ENCODE data around the gene ANXA2R. TPM values are rescaled to one million over a fixed set of nuclear protein-coding genes. Genes with fewer than 3 reads are reported as not detected.

Gene ANXA2R
- total RNA-seq, 4 donors from 2014 or later, result 3.9 to 18.2 (median 5.8) TPM

GRCh38 chr5:43045236-43045635 lies 5.1 kb upstream of the ANXA2R start:
- no peaks in the 10 kb centered on the region for H3K9me3 ChIP-seq
- no peaks in the 10 kb centered on the region for H3K27me3 ChIP-seq
- H3K36me3 ChIP-seq, result no peaks in the 10 kb centered on the region
- no peak for DNase-seq
- no peak overlapping the region for H3K4me3 ChIP-seq
- no peak overlapping the region for H3K27ac ChIP-seq
- peaks cover 0 to 9% (median 0%) of the 10 kb centered on the region in 4 donors for H3K4me1 ChIP-seq
- TF ChIP-seq, protein P1, sequence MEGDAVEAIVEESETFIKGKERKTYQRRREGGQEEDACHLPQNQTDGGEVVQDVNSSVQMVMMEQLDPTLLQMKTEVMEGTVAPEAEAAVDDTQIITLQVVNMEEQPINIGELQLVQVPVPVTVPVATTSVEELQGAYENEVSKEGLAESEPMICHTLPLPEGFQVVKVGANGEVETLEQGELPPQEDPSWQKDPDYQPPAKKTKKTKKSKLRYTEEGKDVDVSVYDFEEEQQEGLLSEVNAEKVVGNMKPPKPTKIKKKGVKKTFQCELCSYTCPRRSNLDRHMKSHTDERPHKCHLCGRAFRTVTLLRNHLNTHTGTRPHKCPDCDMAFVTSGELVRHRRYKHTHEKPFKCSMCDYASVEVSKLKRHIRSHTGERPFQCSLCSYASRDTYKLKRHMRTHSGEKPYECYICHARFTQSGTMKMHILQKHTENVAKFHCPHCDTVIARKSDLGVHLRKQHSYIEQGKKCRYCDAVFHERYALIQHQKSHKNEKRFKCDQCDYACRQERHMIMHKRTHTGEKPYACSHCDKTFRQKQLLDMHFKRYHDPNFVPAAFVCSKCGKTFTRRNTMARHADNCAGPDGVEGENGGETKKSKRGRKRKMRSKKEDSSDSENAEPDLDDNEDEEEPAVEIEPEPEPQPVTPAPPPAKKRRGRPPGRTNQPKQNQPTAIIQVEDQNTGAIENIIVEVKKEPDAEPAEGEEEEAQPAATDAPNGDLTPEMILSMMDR (IDR thresholded peaks at IDR 0.05), result no peak
- TF ChIP-seq POLR2A (IDR thresholded peaks at IDR 0.05), result no peak

- H3K27me3 ChIP-seq, result no peaks in the 10 kb centered on the region
- no peaks in the 10 kb centered on the region for H3K9me3 ChIP-seq
- H3K4me1 ChIP-seq, result peaks cover 0 to 9% (median 0%) of the 10 kb centered on the region in 4 donors
- no peak for TF ChIP-seq POLR2A (IDR thresholded peaks at IDR 0.05)
- TF ChIP-seq, protein P1 (IDR thresholded peaks at IDR 0.05), result no peak
- no peak overlapping the region for H3K27ac ChIP-seq
- no peak for DNase-seq
- no peak overlapping the region for H3K4me3 ChIP-seq
- no peaks in the 10 kb centered on the region for H3K36me3 ChIP-seq
These were observed 4.2 kb upstream of the ANXA2R start for GRCh38 chr5:43044181-43044914.

DNA sequence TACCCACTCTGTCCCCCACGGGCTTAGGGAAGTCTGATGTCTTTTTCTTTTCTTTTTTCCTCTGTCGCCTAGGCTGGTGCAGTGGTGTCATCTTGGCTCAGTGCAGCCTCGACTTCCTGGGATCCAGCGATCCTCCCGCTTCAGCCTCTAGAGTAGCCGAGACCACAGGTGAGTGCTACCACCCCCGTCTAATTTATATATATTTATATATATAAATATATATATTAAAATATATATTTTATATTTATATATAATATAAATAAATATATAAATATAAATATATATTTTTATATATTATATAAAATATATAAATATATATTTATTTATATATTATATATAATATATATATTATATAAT lies 3.3 kb upstream of the ANXA2R start:
- no peak for DNase-seq
- H3K36me3 ChIP-seq, result no peaks in the 10 kb centered on the region
- TF ChIP-seq, protein P1 (IDR thresholded peaks at IDR 0.05), result no peak
- TF ChIP-seq POLR2A (IDR thresholded peaks at IDR 0.05), result no peak
- peaks cover 0 to 9% (median 0%) of the 10 kb centered on the region in 4 donors for H3K4me1 ChIP-seq
- H3K27me3 ChIP-seq, result no peaks in the 10 kb centered on the region
- peak overlapping the region; percentile 51 to 66 (median 61) for H3K4me3 ChIP-seq
- no peaks in the 10 kb centered on the region for H3K9me3 ChIP-seq
- H3K27ac ChIP-seq, result peak overlapping the region; percentile 89 to 96 (median 94)

DNA sequence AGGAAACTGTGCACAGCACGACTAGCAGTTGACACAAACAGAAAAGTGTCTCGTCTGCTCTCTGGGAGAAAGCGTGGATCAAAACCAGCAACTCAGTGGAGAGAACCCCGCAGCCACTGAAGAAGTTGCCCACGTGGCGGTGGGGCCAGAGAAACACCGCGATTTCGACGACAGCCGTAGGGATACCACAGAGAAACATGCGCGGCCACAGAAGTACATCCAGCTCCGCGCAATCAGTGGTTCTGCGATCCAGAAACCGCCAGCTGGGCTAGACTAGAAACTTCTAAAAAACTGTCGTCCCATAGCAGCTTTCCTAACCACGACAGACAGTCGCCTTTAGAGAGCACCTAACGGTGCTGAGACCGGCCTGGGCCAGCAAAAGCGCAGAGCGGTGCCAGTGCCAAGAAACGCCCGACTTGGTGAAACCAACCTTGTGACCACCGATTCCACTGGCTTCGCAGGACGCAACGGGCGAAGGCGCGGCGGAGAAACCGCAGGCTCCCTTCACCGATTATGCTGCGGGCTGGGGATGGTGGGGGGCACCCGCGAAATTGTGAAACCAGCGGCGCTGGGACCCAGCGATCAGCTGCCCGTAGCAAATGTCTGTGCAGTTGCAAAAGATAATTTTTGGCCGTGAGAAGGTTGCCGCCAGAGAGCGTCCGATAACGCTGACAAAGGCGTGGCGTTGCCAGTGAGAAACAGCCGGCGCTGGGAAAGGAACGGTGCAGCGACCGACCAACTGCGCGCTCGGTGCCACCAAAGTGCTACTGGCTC lies 2.7 kb upstream of the ANXA2R start:
- Histone ChIP-seq H3K27ac (peak overlapping the region; percentile 89 to 96 (median 94)), H3K4me3 (peak overlapping the region; percentile 51 to 66 (median 61)), H3K36me3 (no peaks in the 10 kb centered on the region), H3K27me3 (no peaks in the 10 kb centered on the region), H3K4me1 (peaks cover 0 to 9% (median 0%) of the 10 kb centered on the region in 4 donors), H3K9me3 (no peaks in the 10 kb centered on the region)
- DNase-seq, result peak; percentile 68 to 88 (median 71)
- peak in 1 of 2 donors; percentile 5 for TF ChIP-seq POLR2A (IDR thresholded peaks at IDR 0.05)
- TF ChIP-seq, protein P1 (IDR thresholded peaks at IDR 0.05), result peak in 1 of 6 experiments; percentile 13

DNA sequence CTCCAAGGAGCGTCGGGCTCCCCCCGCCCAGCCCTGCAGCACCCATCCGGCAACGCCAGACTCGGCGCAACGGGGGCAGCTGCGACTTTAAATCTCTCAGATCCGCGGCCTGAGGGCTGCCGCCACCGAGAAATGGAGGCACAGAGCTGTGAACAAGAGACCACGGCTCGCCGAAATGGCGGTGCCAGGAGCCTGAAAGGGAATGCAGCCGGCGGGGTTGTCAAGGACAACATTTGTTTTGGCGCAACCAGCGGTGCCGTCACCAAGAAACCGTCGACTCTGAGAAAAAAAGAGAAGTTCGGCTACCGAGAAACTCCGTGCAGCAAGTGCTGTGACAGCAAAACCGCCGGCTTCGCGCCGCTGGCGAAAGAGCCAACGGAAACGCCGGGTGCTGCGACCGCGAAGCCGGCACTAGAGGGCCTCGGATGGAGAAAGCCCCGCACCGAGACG lies 2.1 kb upstream of the ANXA2R start:
- Histone ChIP-seq H3K27ac (peak overlapping the region; percentile 89 to 96 (median 94)), H3K4me3 (peak overlapping the region; percentile 51 to 66 (median 61)), H3K36me3 (no peaks in the 10 kb centered on the region), H3K9me3 (no peaks in the 10 kb centered on the region), H3K4me1 (peaks cover 0 to 11% (median 0%) of the 10 kb centered on the region in 4 donors), H3K27me3 (no peaks in the 10 kb centered on the region)
- DNase-seq, result peak; percentile 77 to 92 (median 80)
- peak in 1 of 2 donors; percentile 13 for TF ChIP-seq POLR2A (IDR thresholded peaks at IDR 0.05)
- TF ChIP-seq, protein P1 (IDR thresholded peaks at IDR 0.05), result peak in 2 of 6 experiments; percentile 12 to 17

Data from Peyer's patch (tissue), 4 donors.